Hematopoietic multipotent progenitor cell treated with erythropoietin and hydrocortisone succinate and interleukin-3 and kit ligand, for 6 days (in vitro differentiated cells): ENCODE measurements around the gene ALDH3B1.

Experiments
- DNase-seq: peaks from one replicate; pipeline ENCODE4 v3.0.0-alpha.2; 2015

ALDH3B1 gene

DNA sequence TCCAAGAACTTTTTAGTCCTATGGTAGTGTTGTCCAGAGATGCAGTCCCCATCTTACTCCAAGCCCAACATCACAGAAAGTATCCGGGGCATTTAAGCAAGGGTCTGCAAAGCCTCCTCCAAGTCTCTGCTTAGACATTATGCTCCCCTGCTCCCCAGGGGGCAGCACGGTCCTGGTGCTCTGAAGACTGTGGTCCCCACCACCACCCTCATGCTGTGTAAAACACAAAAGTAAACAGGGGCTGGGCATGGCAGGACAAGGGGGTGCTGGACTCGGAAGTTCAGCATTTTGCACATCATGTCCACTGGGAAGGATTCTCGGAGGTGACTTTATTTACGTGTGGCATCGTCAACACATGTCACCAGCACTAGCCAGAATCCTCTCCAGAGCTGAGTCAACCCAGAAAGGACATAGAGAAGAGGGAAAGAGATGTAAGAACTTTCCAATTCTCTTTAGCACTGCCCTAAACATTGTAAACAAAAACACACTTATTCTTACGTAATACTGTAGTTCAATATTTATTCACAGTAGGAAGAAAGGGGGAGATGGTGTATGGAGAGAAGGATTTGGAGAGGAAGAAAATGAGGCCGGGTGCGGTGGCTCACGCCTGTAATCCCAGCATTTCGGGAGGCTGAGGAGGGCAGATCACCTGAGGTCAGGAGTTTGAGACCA is 66.4 kb downstream of the ALDH3B1 start:
- DNase-seq: peak; percentile 39

DNA sequence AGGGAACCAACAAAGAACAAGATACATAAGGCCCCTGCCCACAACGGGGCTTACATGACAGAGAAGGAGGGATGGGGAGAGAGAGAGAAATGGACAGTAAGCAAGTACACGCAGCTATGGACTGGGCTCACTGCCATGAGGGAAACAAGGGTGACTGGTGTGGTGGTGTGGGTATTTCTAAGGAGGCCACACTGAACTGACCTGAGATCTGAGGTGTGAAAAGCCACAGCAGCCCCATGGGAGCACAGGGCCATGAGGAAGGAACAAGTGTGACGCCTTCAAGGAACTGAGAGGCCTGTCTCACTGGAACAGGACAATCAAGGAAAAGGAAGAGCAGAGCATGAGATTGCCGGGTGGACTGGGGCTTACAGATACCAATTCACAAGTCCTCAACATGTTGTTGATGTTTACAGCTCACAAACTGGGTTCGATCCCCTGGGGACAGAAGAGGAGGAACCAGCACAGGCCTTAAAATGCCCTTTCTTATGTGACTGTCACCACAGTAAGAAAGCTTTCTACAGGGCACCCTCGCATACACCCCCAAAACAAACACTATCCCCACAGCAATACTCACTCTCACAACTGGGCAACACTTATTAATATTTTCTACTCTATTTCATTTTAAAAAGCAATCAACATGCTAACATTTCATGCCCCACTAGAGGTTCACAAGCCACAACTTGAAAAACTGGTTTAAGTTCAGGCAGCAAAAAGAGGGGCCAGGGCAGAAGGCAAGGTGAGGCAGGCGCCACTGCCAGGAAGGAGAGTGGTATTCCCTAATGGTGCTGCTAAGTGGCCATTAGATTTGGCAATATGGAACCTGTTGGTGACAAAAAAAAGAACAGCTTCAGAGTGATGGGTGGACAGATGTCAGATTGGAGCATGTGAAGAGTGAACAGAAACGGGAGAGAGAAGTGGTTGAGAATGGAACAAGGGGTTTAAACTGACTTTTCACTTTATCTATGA is 67.8 kb downstream of the ALDH3B1 start:
- no peak for DNase-seq
